SJCRH30 (cell line): Measurements from ENCODE around the gene ABI2. TPM values are rescaled to one million over a fixed set of nuclear protein-coding genes. Genes with fewer than 3 reads are reported as not detected.
"Not testable (repeated sequence)": the region's sequence is repeated elsewhere in the genome, so short reads cannot be mapped to it uniquely, and the experiment has no call there.

Experiments used
- DNase-seq, 2 experiments: peaks; one replicate each; pipeline ENCODE4 v3.0.0-alpha.2; 2015 to 2020
- H3K27ac ChIP-seq: fragments of 250-450 bp; sonication (Bioruptor Pico); 2 replicates; pipeline ENCODE4 v1.5.1; 2020; ENCODE audit warnings: mild to moderate bottlenecking, moderate library complexity
- H3K27me3 ChIP-seq: fragments of 250-450 bp; sonication (Bioruptor Pico); 2 replicates; pipeline ENCODE4 v1.5.1; 2020; ENCODE audit warnings: mild to moderate bottlenecking, moderate library complexity
- H3K36me3 ChIP-seq: fragments of 250-450 bp; sonication (Bioruptor Pico); 2 replicates; pipeline ENCODE4 v1.5.1; 2020; ENCODE audit warnings: mild to moderate bottlenecking, moderate library complexity
- H3K4me1 ChIP-seq: fragments of 250-450 bp; sonication (Bioruptor Pico); 2 replicates; pipeline ENCODE4 v1.5.1; 2020; ENCODE audit warnings: mild to moderate bottlenecking, moderate library complexity
- H3K4me3 ChIP-seq: fragments of 250-450 bp; sonication (Bioruptor Pico); 2 replicates; pipeline ENCODE4 v1.5.1; 2020; ENCODE audit warnings: mild to moderate bottlenecking, moderate library complexity
- H3K9me3 ChIP-seq: fragments of 250-450 bp; sonication (Bioruptor Pico); replicated peaks from 2 replicates; pipeline ENCODE4 v1.5.1; 2020; ENCODE audit warnings: mild to moderate bottlenecking, moderate library complexity
- total RNA-seq: library from RNA; depleted of rRNA; stranded (reverse); fragments of >200 nt; shearing (Covaris generic); gene quantifications from 2 replicates; pipeline ENCODE4 v1.2.3, GENCODE V29; 2014

ABI2 gene
- total RNA-seq, 1 experiment from 2014 or later: 95.0 TPM

DNA sequence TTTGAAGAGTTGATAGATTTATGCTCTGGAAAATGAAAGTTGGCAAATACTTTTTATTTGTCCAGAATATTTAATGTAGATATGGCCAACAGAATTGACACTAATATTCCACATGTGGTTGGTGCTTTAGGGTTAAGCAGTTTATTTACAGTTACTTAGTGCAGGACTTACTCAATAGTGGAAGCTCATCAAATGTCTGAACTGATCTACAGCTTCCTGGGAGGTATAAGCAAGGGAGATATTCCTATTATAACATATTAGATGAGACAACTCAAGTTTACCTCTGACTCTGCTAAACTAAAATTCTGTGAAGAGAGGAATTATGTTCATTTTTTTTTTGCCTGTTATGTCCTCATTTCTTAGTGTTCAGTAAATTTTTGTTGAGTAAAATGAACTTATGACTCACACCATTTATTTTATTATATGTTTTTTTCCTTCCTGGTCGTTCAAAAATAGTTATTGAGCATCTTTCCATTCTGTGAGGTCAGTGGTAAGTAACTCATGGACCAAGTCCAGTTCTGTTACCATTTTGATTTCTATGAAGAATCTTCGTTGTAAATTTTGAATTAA lies 13.6 kb downstream of the ABI2 start:
- Histone ChIP-seq H3K27ac (no peak overlapping the region), H3K4me1 (no peaks in the 10 kb centered on the region), H3K27me3 (no peaks in the 10 kb centered on the region), H3K4me3 (no peak overlapping the region), H3K36me3 (peaks cover 19% of the 10 kb centered on the region), H3K9me3 (no peaks in the 10 kb centered on the region)
- DNase-seq: no peak

DNA sequence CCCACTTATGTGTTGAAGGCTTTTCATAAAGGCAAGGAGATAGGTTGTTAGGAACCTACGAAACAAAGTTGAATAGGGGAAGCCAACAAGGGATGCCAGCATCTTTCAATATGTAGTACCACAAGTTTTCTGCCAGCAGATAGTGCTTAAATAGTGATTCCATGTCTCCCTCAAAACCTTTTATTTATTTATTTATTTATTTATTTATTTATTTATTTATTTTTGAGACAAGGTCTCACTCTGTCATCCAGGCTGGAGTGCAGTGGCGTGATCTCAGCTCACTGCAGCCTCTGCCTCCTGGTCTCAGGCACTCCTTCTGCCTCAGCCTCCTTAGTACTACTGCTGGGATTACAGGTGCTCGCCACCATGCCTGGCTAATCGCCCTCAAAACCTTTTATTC lies 14.2 kb downstream of the ABI2 start:
- not testable (repeated sequence) for H3K9me3 ChIP-seq, H3K27me3 ChIP-seq, H3K4me1 ChIP-seq, DNase-seq, H3K27ac ChIP-seq, H3K4me3 ChIP-seq
- peaks cover 19% of the 10 kb centered on the region for H3K36me3 ChIP-seq

DNA sequence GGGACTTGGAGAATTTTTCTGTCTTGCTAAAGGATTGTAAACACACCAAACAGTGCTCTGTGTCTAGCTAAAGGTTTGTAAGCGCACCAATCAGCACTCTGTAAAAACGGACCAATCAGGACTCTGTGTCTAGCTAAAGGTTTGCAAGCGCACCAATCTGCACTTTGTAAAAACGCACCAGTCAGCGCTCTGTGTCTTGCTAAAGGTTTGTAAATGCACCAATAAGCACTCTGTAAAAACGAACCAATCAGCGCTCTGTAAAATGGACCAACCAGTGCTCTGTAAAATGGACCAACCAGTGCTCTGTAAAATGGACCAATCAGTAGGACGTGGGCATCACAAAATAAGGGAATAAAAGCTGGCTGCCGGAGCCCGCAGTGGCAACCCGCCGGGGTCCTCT lies 16.5 kb downstream of the ABI2 start:
- Histone ChIP-seq H3K27me3 (no peaks in the 10 kb centered on the region), H3K4me3 (no peak overlapping the region), H3K4me1 (no peaks in the 10 kb centered on the region), H3K9me3 (no peaks in the 10 kb centered on the region), H3K27ac (no peak overlapping the region), H3K36me3 (peaks cover 23% of the 10 kb centered on the region)
- no peak for DNase-seq

DNA sequence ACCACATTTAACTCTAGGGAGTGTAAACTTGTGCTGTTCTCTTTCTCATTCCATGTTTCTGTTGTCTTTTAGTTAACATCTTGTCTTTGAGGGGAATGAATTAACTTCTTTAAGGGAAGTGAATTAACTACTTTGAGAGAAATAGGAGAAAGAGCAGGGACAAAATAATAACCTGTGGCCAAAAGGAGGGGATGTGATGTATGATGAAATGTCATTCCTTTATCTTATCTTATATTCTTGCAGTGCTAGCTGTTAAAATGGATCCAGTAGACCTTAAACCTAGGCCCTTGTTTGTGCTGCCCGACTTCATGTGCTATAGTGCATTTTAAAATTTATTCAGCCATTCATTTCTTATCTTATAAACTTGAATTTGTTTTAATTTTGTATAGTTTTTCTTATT lies 18.4 kb downstream of the ABI2 start:
- DNase-seq: no peak
- Histone ChIP-seq H3K9me3 (no peaks in the 10 kb centered on the region), H3K4me3 (no peak overlapping the region), H3K36me3 (peaks cover 25% of the 10 kb centered on the region), H3K27ac (no peak overlapping the region), H3K27me3 (no peaks in the 10 kb centered on the region), H3K4me1 (no peaks in the 10 kb centered on the region)

DNA sequence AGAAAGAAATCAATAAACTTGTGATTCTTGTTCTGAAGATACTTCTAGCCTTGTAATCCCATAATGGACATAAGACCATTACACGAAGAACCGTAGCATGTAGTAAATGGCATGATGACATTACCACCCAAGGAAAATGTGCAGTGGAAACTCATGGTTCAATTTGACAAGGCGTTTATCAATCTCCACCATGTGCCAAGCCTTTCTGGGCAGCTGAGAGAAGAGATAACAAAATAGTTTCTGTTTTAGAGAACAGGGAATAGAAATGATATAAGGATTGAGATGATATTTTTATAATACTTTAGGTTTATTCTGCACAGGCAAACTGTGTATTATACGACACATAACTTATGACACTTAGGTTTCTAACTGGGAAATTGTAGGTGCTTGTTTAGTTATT lies 19.2 kb downstream of the ABI2 start:
- H3K4me1 ChIP-seq: no peaks in the 10 kb centered on the region
- H3K9me3 ChIP-seq: no peaks in the 10 kb centered on the region
- no peaks in the 10 kb centered on the region for H3K27me3 ChIP-seq
- H3K36me3 ChIP-seq: peaks cover 25% of the 10 kb centered on the region
- no peak for DNase-seq
- no peak overlapping the region for H3K4me3 ChIP-seq
- H3K27ac ChIP-seq: no peak overlapping the region

GRCh38 chr2:203352604-203353255 lies 24.5 kb downstream of the ABI2 start:
- DNase-seq: no peak
- Histone ChIP-seq H3K27me3 (no peaks in the 10 kb centered on the region), H3K4me1 (no peaks in the 10 kb centered on the region), H3K27ac (no peak overlapping the region), H3K36me3 (peaks cover 13% of the 10 kb centered on the region), H3K4me3 (no peak overlapping the region), H3K9me3 (no peaks in the 10 kb centered on the region)

DNA sequence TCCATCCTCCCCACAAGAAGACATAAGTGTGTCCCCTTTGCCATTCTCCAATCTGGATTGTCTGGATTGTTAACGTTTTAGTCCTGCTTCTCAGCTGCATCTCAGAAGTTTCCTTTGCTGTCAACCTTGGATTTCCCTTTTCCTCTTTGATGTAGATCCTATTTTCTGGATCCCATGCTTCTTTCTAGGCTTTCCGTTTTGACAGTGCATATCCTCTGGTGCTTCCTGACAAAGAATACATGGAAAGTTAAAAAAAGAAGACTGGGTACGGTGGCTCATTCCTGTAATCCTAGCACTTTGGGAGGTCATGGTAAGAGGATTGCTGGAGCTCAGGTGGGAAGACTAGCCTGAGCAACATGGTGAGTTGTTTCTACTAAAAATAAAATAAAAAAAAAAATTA lies 26.8 kb downstream of the ABI2 start:
- no peak for DNase-seq
- H3K36me3 ChIP-seq: peaks cover 6% of the 10 kb centered on the region
- no peaks in the 10 kb centered on the region for H3K4me1 ChIP-seq
- no peaks in the 10 kb centered on the region for H3K27me3 ChIP-seq
- no peak overlapping the region for H3K4me3 ChIP-seq
- no peak overlapping the region for H3K27ac ChIP-seq
- H3K9me3 ChIP-seq: no peaks in the 10 kb centered on the region

DNA sequence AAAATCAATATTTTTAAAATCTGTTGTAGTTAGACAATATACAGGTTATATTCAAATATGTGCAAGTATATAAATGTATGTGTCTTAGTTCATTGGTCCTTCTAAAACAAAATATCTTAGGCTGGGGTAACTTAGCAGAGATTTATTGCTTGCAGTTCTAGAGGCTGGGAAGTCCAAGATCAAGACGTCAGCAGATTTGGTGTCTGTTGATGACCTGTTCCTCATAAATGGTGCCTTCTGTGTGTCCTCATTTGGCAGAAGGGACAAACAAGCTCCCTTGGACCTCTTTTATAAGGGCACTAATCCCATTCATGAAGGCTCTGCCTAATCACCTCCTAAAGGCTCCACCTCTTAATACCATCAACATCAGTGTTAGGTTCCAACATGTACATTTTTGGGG lies 31.3 kb downstream of the ABI2 start:
- Histone ChIP-seq H3K9me3 (no peaks in the 10 kb centered on the region), H3K27ac (no peak overlapping the region), H3K4me1 (no peaks in the 10 kb centered on the region), H3K27me3 (no peaks in the 10 kb centered on the region), H3K4me3 (no peak overlapping the region), H3K36me3 (peaks cover 3% of the 10 kb centered on the region)
- no peak for DNase-seq

GRCh38 chr2:203360833-203361430 lies 32.7 kb downstream of the ABI2 start:
- no peak for DNase-seq
- Histone ChIP-seq H3K27ac (no peak overlapping the region), H3K27me3 (no peaks in the 10 kb centered on the region), H3K36me3 (peaks cover 3% of the 10 kb centered on the region), H3K4me3 (no peak overlapping the region), H3K9me3 (no peaks in the 10 kb centered on the region), H3K4me1 (no peaks in the 10 kb centered on the region)

DNA sequence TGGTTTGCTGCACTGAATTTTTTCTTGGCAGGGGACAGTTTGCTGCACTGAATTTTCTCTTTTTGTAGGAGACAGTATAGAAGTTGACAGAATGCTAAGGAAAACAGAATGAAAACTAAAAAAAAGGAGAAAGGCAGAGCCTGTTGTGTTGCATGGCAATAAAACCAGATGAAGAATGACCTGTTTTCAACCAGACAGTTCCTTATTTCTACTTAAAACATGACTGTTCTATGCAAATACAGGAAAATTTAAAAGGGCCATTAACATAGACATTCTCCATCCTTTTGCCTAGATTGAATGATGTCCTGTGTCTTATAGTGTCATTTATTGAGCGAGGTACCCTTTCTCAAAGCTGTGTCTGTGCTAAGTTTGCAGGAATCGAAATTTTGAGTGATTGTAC lies 33.3 kb downstream of the ABI2 start:
- Histone ChIP-seq H3K27ac (no peak overlapping the region), H3K27me3 (no peaks in the 10 kb centered on the region), H3K9me3 (no peaks in the 10 kb centered on the region), H3K4me3 (no peak overlapping the region), H3K4me1 (no peaks in the 10 kb centered on the region), H3K36me3 (peaks cover 3% of the 10 kb centered on the region)
- DNase-seq: no peak

DNA sequence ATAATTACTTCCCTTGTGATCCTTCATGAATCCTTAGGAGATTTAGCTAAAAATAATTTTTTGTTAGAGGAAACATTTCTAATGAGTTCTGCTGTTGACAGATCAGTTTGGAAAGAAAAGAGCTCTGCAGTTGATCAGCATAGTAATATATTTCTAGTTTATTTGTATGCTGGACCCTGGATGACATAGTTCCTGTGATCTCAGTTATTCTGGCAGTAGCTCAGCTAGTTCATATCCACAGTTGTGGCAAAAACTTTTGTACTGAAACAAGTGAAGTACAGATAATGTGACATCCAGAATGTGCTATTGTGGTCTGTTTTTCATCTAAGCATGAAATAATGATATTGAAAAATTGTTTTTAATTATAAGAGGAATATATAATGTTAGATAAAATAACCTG lies 33.7 kb downstream of the ABI2 start:
- Histone ChIP-seq H3K4me3 (no peak overlapping the region), H3K27me3 (no peaks in the 10 kb centered on the region), H3K4me1 (no peaks in the 10 kb centered on the region), H3K36me3 (peaks cover 4% of the 10 kb centered on the region), H3K9me3 (no peaks in the 10 kb centered on the region), H3K27ac (no peak overlapping the region)
- no peak for DNase-seq

DNA sequence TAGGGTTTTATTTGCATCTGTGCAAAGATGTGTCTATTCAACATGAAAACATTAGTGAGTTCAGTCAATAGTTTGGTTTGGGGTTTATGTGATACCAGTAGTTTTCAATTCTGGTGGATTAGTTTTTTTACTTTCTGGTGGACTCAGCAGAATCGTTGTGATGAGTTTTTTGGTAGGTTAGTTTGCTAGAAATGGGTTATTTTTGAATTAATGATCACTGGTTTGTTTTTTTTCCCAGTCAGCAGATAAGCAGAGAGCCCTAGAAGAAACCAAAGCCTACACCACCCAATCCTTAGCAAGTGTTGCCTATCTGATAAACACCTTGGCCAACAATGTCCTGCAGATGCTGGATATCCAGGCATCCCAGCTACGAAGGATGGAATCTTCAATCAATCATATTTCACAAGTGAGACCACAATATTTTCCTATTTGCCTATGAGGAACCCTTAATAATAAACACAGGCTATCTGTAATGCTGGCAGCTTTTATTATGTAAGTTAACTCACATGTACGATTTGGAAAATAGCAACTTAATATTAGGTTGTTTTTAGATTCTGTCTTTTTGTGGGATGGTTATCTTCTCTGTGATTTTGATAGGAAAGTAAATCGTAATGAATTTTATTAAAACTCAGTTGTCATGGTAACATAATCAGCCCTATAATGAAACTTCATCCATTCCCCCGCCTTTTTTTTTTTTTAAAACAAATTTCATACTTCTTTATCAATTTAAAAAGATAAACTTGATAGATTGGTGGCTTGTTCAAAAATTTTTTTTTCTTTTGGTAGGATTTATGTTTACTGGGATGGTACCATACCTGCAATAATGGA lies 38.7 kb downstream of the ABI2 start:
- Histone ChIP-seq H3K27me3 (no peaks in the 10 kb centered on the region), H3K36me3 (peaks cover 20% of the 10 kb centered on the region), H3K4me3 (no peak overlapping the region), H3K27ac (no peak overlapping the region), H3K4me1 (no peaks in the 10 kb centered on the region), H3K9me3 (no peaks in the 10 kb centered on the region)
- DNase-seq: no peak

GRCh38 chr2:203372706-203373105 lies 44.5 kb downstream of the ABI2 start:
- not testable (repeated sequence) for H3K27me3 ChIP-seq, H3K27ac ChIP-seq, H3K4me3 ChIP-seq, H3K9me3 ChIP-seq, DNase-seq, H3K4me1 ChIP-seq
- H3K36me3 ChIP-seq: peaks cover 18% of the 10 kb centered on the region

- DNase-seq: no peak
- Histone ChIP-seq H3K27me3 (no peaks in the 10 kb centered on the region), H3K4me1 (no peaks in the 10 kb centered on the region), H3K9me3 (no peaks in the 10 kb centered on the region), H3K36me3 (peaks cover 22% of the 10 kb centered on the region), H3K27ac (no peak overlapping the region), H3K4me3 (no peak overlapping the region)
Observed at GRCh38 chr2:203376173-203376572, 48.0 kb downstream of the ABI2 start.

DNA sequence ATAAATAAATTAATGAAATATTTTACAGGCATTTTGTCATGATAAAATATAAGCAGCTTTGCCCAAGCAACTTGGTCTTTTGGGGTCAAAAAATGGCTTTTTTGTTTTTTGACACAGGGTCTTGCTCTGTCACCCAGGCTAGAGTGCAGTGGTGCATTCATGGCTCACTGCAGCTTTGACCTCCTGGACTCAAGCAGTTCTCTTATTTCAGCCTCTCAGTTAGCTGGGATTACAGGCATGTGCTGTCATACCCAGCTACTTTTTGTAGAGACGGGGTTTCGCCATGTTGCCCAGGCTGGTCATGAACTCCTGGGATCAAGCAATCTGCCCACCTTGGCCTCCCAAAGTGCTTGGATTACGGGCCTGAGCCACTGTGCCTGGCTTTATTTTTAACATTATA lies 51.0 kb downstream of the ABI2 start:
- no peak for DNase-seq
- Histone ChIP-seq H3K4me1 (no peaks in the 10 kb centered on the region), H3K27ac (no peak overlapping the region), H3K36me3 (peaks cover 29% of the 10 kb centered on the region), H3K9me3 (no peaks in the 10 kb centered on the region), H3K4me3 (no peak overlapping the region), H3K27me3 (no peaks in the 10 kb centered on the region)
